HG02798 (cell line): ENCODE measurements around the gene CXCL5.

Experiments
- ATAC-seq: cut with Tn5 transposase; IDR thresholded peaks from one replicate; pipeline ENCODE4 v1.9.1; 2021; ENCODE audit warnings: mild to moderate bottlenecking; ENCODE audit not compliant: unreplicated experiment, poor library complexity

Gene CXCL5

DNA sequence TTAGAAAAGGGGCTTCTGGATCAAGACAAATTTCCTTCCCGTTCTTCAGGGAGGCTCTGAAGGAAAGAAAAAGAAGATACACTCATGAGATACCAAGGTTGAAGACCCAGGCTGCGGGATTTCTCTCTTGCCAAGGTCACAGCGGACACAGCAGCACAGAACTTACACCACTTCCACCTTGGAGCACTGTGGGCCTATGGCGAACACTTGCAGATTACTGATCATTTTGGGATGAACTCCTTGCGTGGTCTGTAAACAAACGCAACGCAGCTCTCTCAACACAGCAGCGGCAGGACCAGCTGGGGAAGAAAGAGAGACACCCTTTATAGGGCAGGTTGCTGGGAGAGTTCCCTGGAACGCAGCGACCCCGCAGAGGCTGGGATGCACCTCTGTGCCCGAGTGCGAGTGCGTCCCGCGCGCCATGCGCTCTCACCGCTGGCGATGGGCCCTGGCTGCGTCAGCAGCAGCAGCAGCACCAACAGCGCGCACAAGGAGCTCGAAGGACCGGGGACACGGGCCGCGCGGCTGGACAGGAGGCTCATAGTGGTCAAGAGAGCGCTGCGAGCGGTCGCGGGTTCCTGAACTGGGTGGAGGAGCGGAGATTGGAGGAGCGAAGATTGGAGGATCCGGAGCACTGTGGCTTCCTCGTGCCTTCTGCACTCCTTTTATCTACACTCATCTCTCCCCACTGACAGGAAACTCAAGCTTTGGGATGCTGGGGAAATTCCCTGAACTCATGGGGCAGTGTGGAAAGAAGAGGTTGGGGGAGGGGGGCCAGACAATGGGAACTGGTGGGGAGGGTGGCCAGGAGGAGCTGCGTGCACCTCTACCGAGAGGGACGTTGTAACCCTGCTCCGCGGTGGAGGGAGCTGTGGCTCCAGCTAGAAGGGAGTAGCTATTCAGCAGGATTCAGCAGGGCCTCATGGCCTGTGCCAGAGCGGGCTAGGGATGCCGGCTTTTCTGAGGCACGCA lies at the start of gene CXCL5:
Gene CXCL5 (minus strand): TSS at position 638 of the 972 bp plus-strand sequence. CDS start 96 bp downstream, at position 542.
- no peak for ATAC-seq

DNA sequence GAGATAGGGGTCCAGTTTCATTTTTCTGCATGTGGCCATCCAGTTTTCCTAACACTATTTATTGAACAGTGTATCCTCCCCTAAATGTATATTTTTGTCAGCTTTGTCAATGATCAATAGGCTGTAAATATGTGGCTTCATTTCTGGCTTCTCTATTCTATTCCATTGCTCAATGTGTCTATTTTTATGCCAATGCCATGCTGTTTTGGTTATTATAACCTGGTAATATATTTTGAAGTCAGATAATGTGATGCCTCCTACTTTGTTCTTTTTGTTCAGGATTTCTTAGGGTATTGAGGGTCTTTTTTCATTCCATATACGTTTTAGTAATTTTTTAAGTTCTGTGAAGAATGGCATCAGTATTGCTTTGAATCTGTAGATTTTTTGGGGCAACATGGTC lies 48.7 kb upstream of the CXCL5 start:
- ATAC-seq: no peak

DNA sequence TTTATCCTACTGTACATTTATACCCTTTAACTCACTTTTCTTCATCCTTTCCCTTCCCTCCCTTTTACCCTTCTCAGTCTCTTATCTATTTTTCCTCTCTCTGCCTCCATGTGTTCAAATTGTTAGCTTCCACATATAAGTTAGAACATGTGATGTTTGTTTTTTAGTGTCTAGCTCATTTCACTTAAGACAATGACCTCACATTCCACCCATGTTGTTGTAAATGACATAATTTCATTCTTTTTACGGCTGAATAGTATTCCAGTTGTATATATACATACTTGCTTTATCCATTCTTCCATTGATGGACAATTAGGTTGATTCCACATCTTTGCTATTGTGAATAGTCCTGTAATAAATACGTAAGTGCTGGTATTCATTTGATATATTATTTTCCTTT lies 47.3 kb upstream of the CXCL5 start:
- no peak for ATAC-seq

DNA sequence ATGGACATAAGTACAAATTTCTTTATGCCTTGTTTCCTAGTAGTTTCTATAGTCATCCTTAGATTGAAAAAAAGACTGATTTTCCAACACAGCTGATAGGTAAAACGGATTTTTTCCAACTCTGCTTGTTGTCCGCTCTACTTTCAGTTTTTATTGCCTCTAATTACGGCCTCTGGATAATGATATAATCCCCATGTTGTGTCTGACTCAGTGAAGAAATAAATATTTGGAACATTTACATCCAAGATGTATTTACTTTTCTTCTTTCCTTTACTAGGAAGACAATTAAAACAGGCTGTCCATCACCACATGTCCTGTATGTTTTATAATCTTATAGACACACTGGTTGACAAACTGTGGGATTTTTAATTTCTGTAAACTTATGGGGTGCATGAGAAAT lies 46.8 kb upstream of the CXCL5 start:
- ATAC-seq: no peak

DNA sequence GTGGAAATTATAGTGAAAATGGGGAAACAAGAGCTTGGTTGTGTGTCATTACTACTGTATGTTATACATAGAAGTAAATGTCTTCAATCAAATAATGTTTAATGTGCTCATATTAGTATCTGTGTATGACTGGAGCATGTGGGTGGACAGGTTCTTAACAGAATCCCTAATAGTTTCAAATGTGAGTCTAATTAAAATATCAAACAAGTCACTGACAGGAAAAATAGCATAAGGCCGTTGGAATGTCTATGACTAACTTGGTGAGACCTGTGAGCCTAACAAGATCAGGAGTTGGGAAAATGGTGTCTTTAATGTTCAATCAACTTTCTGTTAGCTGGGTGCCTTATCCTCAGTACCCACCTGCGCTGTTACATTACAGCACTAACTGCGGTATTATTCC lies 46.2 kb upstream of the CXCL5 start:
- no peak for ATAC-seq

DNA sequence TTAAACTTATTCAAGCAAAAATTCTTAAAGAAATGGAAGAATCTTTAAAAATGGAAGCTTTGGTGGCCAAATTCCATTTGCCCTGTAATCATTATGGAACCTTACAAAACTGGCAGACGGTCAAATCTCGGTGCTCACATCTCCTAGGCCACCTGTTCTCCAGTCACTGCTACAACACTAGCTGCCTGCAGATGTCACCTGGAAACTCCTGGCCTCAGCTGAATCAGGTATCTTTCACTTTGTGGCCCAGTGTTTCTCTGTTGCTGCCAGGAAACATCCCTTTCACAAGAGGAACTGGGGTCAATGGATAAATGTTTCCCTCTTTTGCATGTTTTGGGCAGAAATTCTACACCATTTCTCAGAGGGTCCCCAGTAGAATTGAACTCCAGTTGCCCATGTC lies 44.2 kb upstream of the CXCL5 start:
- ATAC-seq: no peak

DNA sequence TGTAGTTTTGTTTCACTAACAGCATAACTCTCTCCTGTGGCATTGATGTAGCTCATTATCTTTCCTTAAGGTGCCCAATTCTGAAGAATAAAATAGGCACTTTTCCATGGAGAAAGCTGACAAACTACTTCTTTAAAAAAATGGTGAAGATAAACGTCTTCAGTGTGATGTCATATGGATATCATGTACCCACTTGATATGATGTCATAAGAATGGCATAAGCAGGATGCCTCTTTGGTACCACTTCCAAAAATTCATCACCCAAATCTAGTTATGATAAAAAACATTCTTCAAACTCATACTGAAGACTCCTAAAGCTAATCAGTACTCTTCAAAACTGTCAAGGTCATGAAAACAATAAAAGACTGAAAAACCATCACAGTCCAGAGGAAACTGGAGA lies 42.9 kb upstream of the CXCL5 start:
- ATAC-seq: no peak

DNA sequence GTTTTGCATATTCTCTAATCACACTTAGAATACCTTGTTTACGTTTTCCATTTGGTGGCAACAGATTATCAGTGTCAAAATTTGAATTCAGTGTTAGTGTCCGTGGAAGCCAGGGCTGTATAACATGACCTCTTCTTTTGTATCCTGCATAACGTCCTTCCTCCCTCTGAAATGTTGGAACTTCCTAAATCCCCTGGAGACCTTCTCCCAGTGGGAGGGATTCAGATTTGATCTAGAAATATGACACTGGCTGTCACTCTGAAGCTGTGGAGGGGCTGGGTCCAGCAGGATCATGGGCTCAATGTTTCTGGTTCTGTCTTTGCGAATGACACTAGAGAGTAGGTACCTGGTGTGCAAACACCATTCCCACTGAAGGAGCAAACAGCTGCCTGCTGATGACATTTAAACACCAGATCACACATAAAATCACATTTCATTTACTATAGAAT lies 40.9 kb upstream of the CXCL5 start:
- peak; percentile 6 for ATAC-seq

DNA sequence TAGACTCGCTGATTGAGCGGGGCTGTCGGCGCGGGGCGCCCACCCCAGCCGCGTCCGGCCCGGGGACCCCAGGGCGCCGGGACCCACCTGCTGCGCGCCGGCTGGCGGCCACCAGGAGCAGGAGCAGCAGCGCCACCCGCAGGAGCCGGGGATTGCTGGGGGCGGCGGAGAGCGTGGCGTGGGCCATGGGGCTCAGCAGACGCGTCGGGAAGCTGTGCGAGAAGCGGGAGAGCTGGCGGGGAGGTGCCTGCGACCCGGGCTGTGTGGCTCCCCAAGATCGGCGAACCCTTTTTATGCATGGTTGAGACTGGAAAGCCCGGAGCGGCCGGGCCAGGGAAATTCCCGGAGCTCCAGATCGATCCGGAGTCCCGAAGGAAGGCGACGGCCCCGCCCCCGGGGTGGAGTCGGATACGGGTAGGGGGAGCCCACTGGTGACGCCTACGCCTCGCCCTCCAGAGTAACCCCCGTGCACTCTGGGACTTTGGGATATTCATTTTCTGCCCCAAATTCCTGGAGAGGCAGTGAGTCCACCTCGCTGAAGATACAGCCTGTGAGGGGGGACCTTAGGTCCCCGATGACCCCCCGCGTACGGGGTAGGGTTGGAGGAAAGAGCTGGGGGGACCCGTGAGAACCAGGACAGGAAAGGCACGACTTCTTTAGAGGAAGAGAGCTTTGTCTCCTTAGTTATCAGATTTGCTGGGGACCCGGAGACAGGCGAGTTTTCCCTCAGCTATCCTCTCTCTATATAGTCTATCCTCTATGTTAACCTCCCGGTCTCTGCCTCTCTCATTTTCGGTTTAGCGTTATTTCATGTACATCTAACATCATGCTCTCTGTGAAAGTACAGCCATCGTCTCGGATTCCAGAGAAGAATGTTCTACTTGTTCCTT lies 40.2 kb upstream of the CXCL5 start, which contains the start of gene CXCL3:
Gene CXCL3 (minus strand): TSS at position 265 of the 890 bp plus-strand sequence. CDS start 78 bp downstream, at position 187.
- peak; percentile 67 for ATAC-seq

DNA sequence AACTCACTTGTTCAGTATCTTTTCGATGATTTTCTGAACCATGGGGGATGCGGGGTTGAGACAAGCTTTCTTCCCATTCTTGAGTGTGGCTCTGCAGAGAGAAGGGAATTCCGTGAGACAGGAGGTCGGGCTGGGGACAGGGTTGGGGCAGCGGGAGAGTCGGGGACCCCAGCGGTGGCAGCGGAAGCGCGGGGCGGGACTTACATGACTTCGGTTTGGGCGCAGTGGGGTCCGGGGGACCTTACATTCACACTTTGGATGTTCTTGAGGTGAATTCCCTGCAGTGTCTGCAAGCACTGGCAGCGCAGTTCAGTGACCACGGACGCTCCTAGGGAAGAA lies 39.6 kb upstream of the CXCL5 start:
- no peak for ATAC-seq

DNA sequence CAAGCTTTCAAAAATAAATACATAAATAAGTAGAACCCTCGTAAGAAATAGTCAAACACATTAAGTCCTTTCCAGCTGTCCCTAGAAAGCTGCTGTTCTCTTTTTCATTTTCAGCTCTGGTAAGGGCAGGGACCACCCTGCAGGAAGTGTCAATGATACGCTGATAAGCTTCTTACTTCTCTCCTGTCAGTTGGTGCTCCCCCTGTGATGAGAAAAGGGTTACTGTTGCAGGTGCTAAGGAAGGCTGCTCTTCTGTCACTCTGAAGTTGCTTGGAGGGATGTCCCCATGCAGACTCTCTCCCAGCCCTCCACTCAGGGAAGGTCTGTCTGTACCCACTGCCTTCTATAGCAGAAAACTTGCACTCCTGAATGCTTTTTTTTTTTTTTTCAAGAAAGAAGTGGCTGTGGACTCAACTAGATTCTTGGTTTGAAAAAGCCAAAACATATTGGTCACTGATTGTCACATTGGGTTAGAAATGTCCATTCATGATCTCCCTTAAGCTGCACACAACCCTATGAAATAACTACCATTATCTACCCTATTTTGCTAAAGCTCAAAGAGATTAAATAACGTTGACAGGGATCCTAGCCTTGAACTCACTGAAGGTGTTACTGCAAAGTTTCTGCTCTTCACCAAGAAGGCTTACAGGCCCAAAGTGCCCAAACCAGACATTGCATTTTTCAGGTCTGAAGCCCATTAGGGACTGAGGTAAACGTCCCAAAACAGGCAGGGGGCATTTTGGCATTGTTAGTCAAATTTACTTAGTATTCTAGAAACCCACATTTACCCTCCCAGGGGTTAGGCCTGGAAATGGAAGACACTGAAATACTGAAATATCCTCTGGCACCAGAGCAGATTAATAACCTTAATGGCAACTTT lies 38.8 kb upstream of the CXCL5 start:
- no peak for ATAC-seq

DNA sequence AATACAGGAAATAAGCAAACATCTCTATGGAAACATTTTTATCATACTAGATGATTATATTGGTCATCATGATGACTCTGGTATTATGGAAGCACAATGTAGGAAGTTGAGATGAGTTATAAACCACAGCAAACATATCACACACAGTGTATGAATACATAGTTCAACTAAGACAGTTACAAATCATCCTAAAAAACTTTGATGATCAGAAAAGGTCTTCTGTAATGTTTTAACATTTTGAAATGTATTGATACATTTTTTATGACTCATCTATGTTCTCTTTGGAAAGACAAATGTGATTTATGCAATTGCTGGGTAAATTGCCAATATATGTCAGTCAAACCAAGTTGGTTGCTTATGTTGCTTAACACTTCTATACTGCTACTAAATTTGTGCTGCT lies 35.3 kb upstream of the CXCL5 start:
- ATAC-seq: no peak

DNA sequence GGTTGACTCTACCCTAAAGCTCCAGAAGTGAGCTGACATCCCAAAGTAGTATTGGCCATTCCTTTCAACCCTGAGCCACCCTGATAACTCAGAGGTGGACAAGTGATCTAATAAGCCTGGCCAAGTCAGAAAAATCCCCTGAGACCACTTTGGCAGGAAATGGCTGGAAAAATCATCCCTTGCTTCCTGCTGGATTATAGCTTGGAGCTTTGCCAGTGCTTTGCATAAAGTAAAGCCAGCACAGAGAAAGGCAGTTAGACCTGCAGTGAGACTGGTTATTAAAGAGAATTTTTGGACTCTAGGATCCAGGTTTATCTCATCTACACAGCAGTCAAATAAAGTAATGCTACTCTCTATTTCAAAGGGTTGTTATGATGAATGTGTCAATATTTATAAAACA lies 33.6 kb upstream of the CXCL5 start:
- ATAC-seq: no peak

DNA sequence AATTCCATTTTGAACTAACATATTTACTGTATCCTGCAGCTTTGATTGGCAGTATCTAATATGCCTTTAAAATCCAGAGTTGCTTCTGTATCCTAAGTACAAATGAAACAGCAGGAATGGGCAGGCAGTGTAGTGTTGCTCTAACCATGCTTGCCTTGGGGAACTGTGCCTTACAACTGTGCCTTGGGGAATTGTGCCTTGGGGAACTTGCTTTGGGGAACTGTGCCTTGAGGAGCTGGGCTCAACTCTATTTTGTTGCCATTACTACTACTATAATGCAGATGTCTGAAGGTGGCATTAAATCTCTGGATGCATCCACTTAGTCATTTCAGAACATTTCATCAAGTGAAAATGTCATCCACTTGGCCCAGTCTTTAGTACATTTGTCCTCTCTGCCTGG lies 33.1 kb upstream of the CXCL5 start:
- no peak for ATAC-seq

DNA sequence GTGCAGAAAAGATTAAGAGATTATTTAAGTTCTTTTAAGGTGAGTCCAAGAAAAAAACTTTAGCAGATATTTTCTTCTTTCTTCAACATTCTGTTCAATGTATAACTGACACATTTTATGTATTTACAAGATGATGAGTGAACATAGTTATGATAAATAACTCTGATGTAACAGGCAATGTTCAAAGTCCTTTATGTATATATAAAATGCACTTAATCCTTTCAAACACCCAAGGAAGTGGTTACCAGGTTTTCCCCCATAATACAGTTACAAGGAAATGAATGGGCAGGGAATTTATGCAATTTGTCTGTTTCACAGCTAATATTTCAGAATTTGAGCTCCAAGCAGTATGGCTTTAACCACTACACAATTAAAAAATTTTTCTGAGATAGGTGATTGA lies 31.8 kb upstream of the CXCL5 start:
- ATAC-seq: no peak

DNA sequence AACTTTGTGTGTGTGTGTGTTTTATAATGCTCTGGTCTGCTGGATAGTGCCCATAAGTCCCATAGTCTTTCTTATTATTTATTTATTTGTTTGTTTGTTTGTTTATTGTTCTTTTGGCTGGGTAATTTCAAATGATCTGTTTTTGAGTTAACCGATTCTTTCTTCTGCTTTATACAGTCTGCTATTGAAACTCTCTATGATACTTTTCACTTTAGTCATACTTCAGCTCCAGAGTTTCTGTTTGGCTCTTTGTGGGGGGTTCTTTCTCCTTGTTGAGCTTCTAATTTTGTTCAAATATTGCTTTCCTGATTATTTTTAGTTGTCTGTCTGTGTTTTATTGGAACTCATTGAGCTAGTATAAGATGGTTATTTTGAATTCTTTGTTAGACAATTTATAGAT lies 30.0 kb upstream of the CXCL5 start:
- ATAC-seq: no peak

DNA sequence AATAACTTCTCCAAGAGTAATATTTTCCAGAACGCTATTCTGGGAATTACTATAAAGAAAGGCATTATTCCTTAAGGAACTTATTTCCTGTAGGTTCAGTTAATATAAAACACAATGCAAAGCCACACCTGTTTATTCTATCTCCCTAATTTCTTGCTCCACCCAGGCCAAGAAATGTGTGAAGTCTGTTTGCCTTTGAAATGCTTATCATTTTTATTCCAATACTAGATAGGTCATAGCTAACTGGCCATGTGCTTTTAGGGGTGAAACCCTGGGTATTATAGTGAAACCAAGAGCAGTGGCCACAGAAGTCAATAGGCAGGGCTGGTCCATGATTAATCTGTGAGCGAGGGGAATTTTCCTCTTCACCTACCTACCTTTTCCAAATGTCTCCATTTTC lies 25.2 kb upstream of the CXCL5 start:
- ATAC-seq: no peak

DNA sequence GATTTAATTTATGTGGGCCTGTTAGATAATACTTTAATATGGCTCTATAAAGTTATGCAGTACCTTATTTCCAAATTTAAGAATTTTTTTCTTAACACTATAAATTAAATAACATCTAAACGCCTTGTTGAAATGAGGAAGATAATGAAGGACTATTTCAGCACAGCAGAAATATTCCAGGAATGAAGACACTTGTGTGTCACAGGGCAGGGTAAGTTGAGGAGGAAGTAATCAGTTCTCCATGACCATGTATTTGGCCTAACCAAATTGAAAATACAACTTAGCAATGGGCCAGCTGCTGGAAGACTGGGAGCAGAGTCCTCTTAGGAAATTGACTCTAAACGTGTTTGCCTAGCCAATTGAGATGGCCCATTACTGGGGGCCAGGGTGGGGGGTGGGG lies 23.1 kb upstream of the CXCL5 start:
- ATAC-seq: no peak

DNA sequence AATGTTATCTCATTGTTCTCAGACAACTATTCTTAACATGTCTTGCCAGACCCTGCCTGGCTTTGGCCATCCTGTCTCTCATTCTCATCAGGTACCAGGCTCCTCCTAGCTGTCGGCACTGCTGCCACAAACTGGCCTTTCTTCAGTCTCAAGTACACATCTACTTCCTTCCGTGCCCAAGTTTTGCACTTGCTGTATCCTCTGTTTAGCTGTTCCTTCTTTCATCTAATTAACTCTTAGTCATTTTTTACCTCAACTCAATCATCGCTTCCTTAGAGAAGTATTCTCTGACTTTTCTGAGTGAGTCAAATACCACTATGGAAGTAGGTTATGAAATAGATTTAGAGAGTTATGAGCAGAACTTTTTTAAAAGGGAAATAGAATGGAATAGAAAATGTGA lies 20.3 kb upstream of the CXCL5 start:
- ATAC-seq: no peak

DNA sequence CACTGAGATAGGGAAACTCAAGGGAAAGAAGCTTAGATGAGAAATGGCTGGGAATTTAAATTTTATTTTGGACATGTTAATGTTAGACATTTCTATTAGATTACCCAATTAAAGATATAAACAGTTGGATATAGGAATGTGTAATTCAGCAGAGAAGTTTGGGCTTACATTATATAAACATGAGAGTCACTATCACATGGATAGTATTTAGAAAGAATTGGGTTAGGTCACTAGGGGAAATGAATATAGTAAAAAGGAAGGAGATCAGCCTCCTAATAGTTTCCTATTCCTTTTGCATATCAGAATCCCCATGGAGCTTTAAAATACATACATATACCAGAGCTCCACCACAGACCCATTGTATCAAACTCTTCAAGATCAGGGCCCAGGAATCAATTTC lies 19.6 kb upstream of the CXCL5 start:
- no peak for ATAC-seq
